WTC11 (cell line): Measurements from ENCODE around the gene SRSF2. TPM values are rescaled to one million over a fixed set of nuclear protein-coding genes. Genes with fewer than 3 reads are reported as not detected.
"Not testable (repeated sequence)": the region's sequence is repeated elsewhere in the genome, so short reads cannot be mapped to it uniquely, and the experiment has no call there.

Source experiments
- ATAC-seq: fragments of 200-7000 bp; cut with Tn5 transposase; 2 replicates; pipeline ENCODE4 v1.10.0; 2021; ENCODE audit warnings: mild to moderate bottlenecking, moderate library complexity
- CTCF ChIA-PET: fragments of 300-600 bp; sonication (Branson Sonifier 250); formaldehyde crosslinking; loops from one replicate; lab custom pipeline; 2021; ENCODE audit warnings: antibody characterized with exemption; lab: Charles Lee
- POLR2A ChIA-PET: fragments of 350-600 bp; sonication (Branson Sonifier 250); formaldehyde crosslinking; loops from one replicate; lab custom pipeline; 2021; ENCODE audit warnings: antibody characterized with exemption; lab: Charles Lee
- DNase-seq: peaks from one replicate; pipeline ENCODE4 v3.0.0; 2021; ENCODE audit warnings: low spot score
- H3K27ac Mint-ChIP-seq: 2 replicates; pipeline ENCODE4 v1.8.0; 2021; ENCODE audit warnings: mixed read lengths
- H3K27me3 Mint-ChIP-seq: 2 replicates; pipeline ENCODE4 v1.8.0; 2021; ENCODE audit warnings: low read depth, mild to moderate bottlenecking, moderate library complexity, mixed read lengths
- H3K36me3 Mint-ChIP-seq: 2 replicates; pipeline ENCODE4 v1.8.0; 2021; ENCODE audit warnings: mixed read lengths
- H3K4me1 Mint-ChIP-seq: 2 replicates; pipeline ENCODE4 v1.8.0; 2022; ENCODE audit warnings: mixed read lengths
- H3K4me3 Mint-ChIP-seq: 2 replicates; pipeline ENCODE4 v1.8.0; 2021; ENCODE audit warnings: mild to moderate bottlenecking, moderate library complexity, mixed read lengths
- H3K9me3 Mint-ChIP-seq: 2 replicates; pipeline ENCODE4 v1.8.0; 2021; ENCODE audit warnings: mixed read lengths
- AFF4 ChIP-seq: sonication (generic); formaldehyde crosslinking; IDR thresholded peaks from 2 replicates; pipeline ENCODE4 v1.8.1; 2023; ENCODE audit warnings: mild to moderate bottlenecking, missing genetic modification reagents, borderline replicate concordance
- AR ChIP-seq: fragments of 250-450 bp; sonication (Bioruptor Pico); IDR thresholded peaks from 2 replicates; pipeline ENCODE4 v1.9.0; 2021; ENCODE audit warnings: mild to moderate bottlenecking
- ETV6 ChIP-seq: sonication (generic); formaldehyde crosslinking; IDR thresholded peaks from 2 replicates; pipeline ENCODE4 v1.8.1; 2022; ENCODE audit warnings: mild to moderate bottlenecking, missing genetic modification reagents
- GRHL2 ChIP-seq: fragments of 250-450 bp; sonication (Bioruptor Pico); IDR thresholded peaks from 2 replicates; pipeline ENCODE4 v1.8.0; 2022; ENCODE audit warnings: mild to moderate bottlenecking, moderate library complexity; ENCODE audit not compliant: insufficient replicate concordance, severe bottlenecking
- HMGA2 ChIP-seq: fragments of 250-450 bp; sonication (Bioruptor Pico); IDR thresholded peaks from 2 replicates; pipeline ENCODE4 v1.4.0; 2021; ENCODE audit warnings: mild to moderate bottlenecking, moderate library complexity
- IRF1 ChIP-seq: sonication (generic); formaldehyde crosslinking; IDR thresholded peaks from 2 replicates; pipeline ENCODE4 v1.8.0; 2023; ENCODE audit warnings: missing genetic modification reagents
- PRDM15 ChIP-seq: sonication (generic); formaldehyde crosslinking; IDR thresholded peaks from 2 replicates; pipeline ENCODE4 v1.8.0; 2022; ENCODE audit warnings: missing genetic modification reagents
- SP1 ChIP-seq: sonication (generic); formaldehyde crosslinking; conservative IDR thresholded peaks from 2 replicates; pipeline ENCODE4 v1.8.1; 2022; ENCODE audit warnings: missing genetic modification reagents
- ZBTB43 ChIP-seq: sonication (generic); formaldehyde crosslinking; IDR thresholded peaks from 2 replicates; pipeline ENCODE4 v1.8.1; 2023; ENCODE audit warnings: mild to moderate bottlenecking, missing genetic modification reagents
- ZNF281 ChIP-seq: sonication (generic); formaldehyde crosslinking; IDR thresholded peaks from 2 replicates; pipeline ENCODE4 v1.8.0; 2023; ENCODE audit warnings: mild to moderate bottlenecking, missing genetic modification reagents
- total RNA-seq: library from RNA; stranded (reverse); gene quantifications from 3 replicates; pipeline ENCODE4 v1.2.3, GENCODE V29; 2021

SRSF2 gene
- total RNA-seq, 1 experiment from 2014 or later = 355 TPM

- TF ChIP-seq ZNF281 (CRISPR knock-in tag) (no peak), ETV6 (CRISPR knock-in tag) (no peak), ZBTB43 (no peak)
Observed at GRCh38 chr17:76713765-76714164, 23.4 kb downstream of the SRSF2 start (continued).

- CTCF ChIA-PET = interaction anchor here (1.9 to 2.2 kb wide), 2 partner anchors 22 to 31 kb away, joined by 8 to 13 read pairs; no protein-coding TSS in a partner anchor
- DNase-seq, H3K27ac Mint-ChIP-seq, H3K9me3 Mint-ChIP-seq, H3K4me3 Mint-ChIP-seq, ATAC-seq: not testable (repeated sequence)
- Mint-ChIP-seq H3K27me3 (peaks cover 15% of the 10 kb centered on the region), H3K4me1 (peaks cover 34% of the 10 kb centered on the region), H3K36me3 (peaks cover 12% of the 10 kb centered on the region)
- POLR2A ChIA-PET = interaction anchor here (0.6 kb wide), 1 partner anchor 13 kb away, joined by 4 read pairs; no protein-coding TSS in a partner anchor
Observed at GRCh38 chr17:76712321-76712720, 24.8 kb downstream of the SRSF2 start.

- CTCF ChIA-PET = interaction anchor here (0.6 to 4.1 kb wide), 6 partner anchors 10 to 244 kb away, joined by 3 to 45 read pairs (median 4); no protein-coding TSS in a partner anchor
- Mint-ChIP-seq H3K4me3 (peak within 1 kb of the TSS; percentile 74), H3K27me3 (peaks cover 15% of the 10 kb centered on the region), H3K36me3 (peaks cover 7% of the 10 kb centered on the region), H3K27ac (peak within 1 kb of the TSS; percentile 45; the same call in 1 of the 2 replicates), H3K4me1 (peaks cover 34% of the 10 kb centered on the region), H3K9me3 (no peaks in the 10 kb centered on the region)
- no peak for TF ChIP-seq AFF4
- 0 out of 2 replicates have a peak, but pooled peaks have one; percentile 33 for TF ChIP-seq SP1 (CRISPR knock-in tag)
- TF ChIP-seq HMGA2 = no peak
- peak; percentile 70 for TF ChIP-seq PRDM15 (CRISPR knock-in tag)
- no peak for TF ChIP-seq AR
- no peak for TF ChIP-seq GRHL2 (CRISPR knock-in tag)
- no peak for TF ChIP-seq IRF1
- peak; percentile 50 for ATAC-seq
- DNase-seq = peak; percentile 76
- POLR2A ChIA-PET = interaction anchor here (0.9 kb wide), 1 partner anchor 20 kb away, joined by 4 read pairs; no protein-coding TSS in a partner anchor
Observed at GRCh38 chr17:76710863-76711611, 26.1 kb downstream of the SRSF2 start, which contains the start of gene MXRA7. MXRA7 (minus strand) TSS chr17:76710965; CDS start chr17:76710946, 19 bp downstream.
